SJSA1 (cell line): ENCODE data around the gene ACTL10. TPM values are rescaled to one million over a fixed set of nuclear protein-coding genes. Genes with fewer than 3 reads are reported as not detected.
"Not testable (repeated sequence)": the region's sequence is repeated elsewhere in the genome, so short reads cannot be mapped to it uniquely, and the experiment has no call there.

Experiments
- DNase-seq, 2 experiments: peaks; one replicate each; pipeline ENCODE4 v3.0.0-alpha.2; 2015 to 2020; ENCODE audit warnings: low spot score in 2 of 2, low read depth in 1 of 2
- H3K27ac ChIP-seq: fragments of 250-450 bp; sonication (Bioruptor Pico); 2 replicates; pipeline ENCODE4 v1.5.1; 2020; ENCODE audit warnings: mild to moderate bottlenecking, moderate library complexity
- H3K27me3 ChIP-seq: fragments of 250-450 bp; sonication (Bioruptor Pico); replicated peaks from 2 replicates; pipeline ENCODE4 v1.5.1; 2020; ENCODE audit warnings: mild to moderate bottlenecking, moderate library complexity
- H3K36me3 ChIP-seq: fragments of 250-450 bp; sonication (Bioruptor Pico); 2 replicates; pipeline ENCODE4 v1.5.1; 2020; ENCODE audit warnings: mild to moderate bottlenecking
- H3K4me1 ChIP-seq: fragments of 250-450 bp; sonication (Bioruptor Pico); replicated peaks from 2 replicates; pipeline ENCODE4 v1.6.1; 2021; ENCODE audit warnings: mild to moderate bottlenecking
- H3K4me3 ChIP-seq: fragments of 250-450 bp; sonication (Bioruptor Pico); 2 replicates; pipeline ENCODE4 v1.5.1; 2020; ENCODE audit warnings: mild to moderate bottlenecking
- H3K9me3 ChIP-seq: fragments of 250-450 bp; sonication (Bioruptor Pico); replicated peaks from 2 replicates; pipeline ENCODE4 v1.5.1; 2020; ENCODE audit warnings: mild to moderate bottlenecking
- total RNA-seq: library from RNA; depleted of rRNA; stranded (reverse); fragments of >200 nt; shearing (Covaris generic); gene quantifications from 2 replicates; pipeline ENCODE4 v1.2.3, GENCODE V29; 2014

The ACTL10 gene
- total RNA-seq, 1 experiment from 2014 or later: not detected

GRCh38 chr20:33694639-33695012, 27.9 kb downstream of the ACTL10 start:
- peaks cover 12% of the 10 kb centered on the region for H3K4me1 ChIP-seq
- no peak overlapping the region for H3K27ac ChIP-seq
- no peak for DNase-seq

GRCh38 chr20:33696448-33696847, 29.7 kb downstream of the ACTL10 start:
- H3K27ac ChIP-seq: no peak overlapping the region
- H3K36me3 ChIP-seq: no peaks in the 10 kb centered on the region
- H3K27me3 ChIP-seq: no peaks in the 10 kb centered on the region
- no peak overlapping the region for H3K4me3 ChIP-seq
- no peaks in the 10 kb centered on the region for H3K9me3 ChIP-seq
- DNase-seq: no peak
- H3K4me1 ChIP-seq: no peaks in the 10 kb centered on the region

More at GRCh38 chr20:33694639-33695012, 27.9 kb downstream of the ACTL10 start:
- Histone ChIP-seq H3K9me3 (no peaks in the 10 kb centered on the region), H3K36me3 (no peaks in the 10 kb centered on the region), H3K27me3 (no peaks in the 10 kb centered on the region), H3K4me3 (no peak overlapping the region)

- H3K27ac ChIP-seq: no peak overlapping the region
- H3K36me3 ChIP-seq: no peaks in the 10 kb centered on the region
- H3K4me3 ChIP-seq: no peak overlapping the region
- H3K27me3 ChIP-seq: no peaks in the 10 kb centered on the region
- H3K4me1 ChIP-seq: no peaks in the 10 kb centered on the region
- no peaks in the 10 kb centered on the region for H3K9me3 ChIP-seq
- DNase-seq: no peak
Measured at GRCh38 chr20:33697129-33697528, 30.4 kb downstream of the ACTL10 start.

- DNase-seq: not testable (repeated sequence)
Measured at GRCh38 chr20:33698966-33699365, 32.2 kb downstream of the ACTL10 start.

GRCh38 chr20:33700696-33701441, 34.1 kb downstream of the ACTL10 start:
- not testable (repeated sequence) for H3K4me1 ChIP-seq, H3K36me3 ChIP-seq, H3K4me3 ChIP-seq, DNase-seq, H3K9me3 ChIP-seq, H3K27ac ChIP-seq, H3K27me3 ChIP-seq

More at GRCh38 chr20:33698966-33699365, 32.2 kb downstream of the ACTL10 start:
- not testable (repeated sequence) for H3K4me1 ChIP-seq, H3K4me3 ChIP-seq, H3K36me3 ChIP-seq, H3K27ac ChIP-seq, H3K9me3 ChIP-seq, H3K27me3 ChIP-seq

- Histone ChIP-seq H3K27ac (no peak overlapping the region), H3K9me3 (no peaks in the 10 kb centered on the region), H3K36me3 (peaks cover under 1% of the 10 kb centered on the region; the same call in 1 of the 2 replicates), H3K4me3 (no peak overlapping the region), H3K27me3 (no peaks in the 10 kb centered on the region), H3K4me1 (no peaks in the 10 kb centered on the region)
- DNase-seq: no peak
Measured at GRCh38 chr20:33701629-33702450, 35.1 kb downstream of the ACTL10 start.

- H3K4me3 ChIP-seq: no peak overlapping the region
- H3K4me1 ChIP-seq: no peaks in the 10 kb centered on the region
- no peak overlapping the region for H3K27ac ChIP-seq
- no peaks in the 10 kb centered on the region for H3K27me3 ChIP-seq
- H3K9me3 ChIP-seq: no peaks in the 10 kb centered on the region
- no peak for DNase-seq
- H3K36me3 ChIP-seq: peaks cover 9% of the 10 kb centered on the region; the same call in 1 of the 2 replicates
Measured at GRCh38 chr20:33702861-33703260, 36.1 kb downstream of the ACTL10 start.

GRCh38 chr20:33703498-33704137, 36.9 kb downstream of the ACTL10 start:
- no peak for DNase-seq
- Histone ChIP-seq H3K27me3 (no peaks in the 10 kb centered on the region), H3K9me3 (no peaks in the 10 kb centered on the region), H3K4me1 (no peaks in the 10 kb centered on the region), H3K27ac (no peak overlapping the region), H3K4me3 (no peak overlapping the region), H3K36me3 (peaks cover 9% of the 10 kb centered on the region; the same call in 1 of the 2 replicates)

GRCh38 chr20:33704197-33704924, 37.6 kb downstream of the ACTL10 start:
- no peaks in the 10 kb centered on the region for H3K27me3 ChIP-seq
- H3K27ac ChIP-seq: no peak overlapping the region
- no peak for DNase-seq
- H3K4me1 ChIP-seq: no peaks in the 10 kb centered on the region
- no peak overlapping the region for H3K4me3 ChIP-seq
- no peaks in the 10 kb centered on the region for H3K9me3 ChIP-seq
- H3K36me3 ChIP-seq: peaks cover 9% of the 10 kb centered on the region; the same call in 1 of the 2 replicates

GRCh38 chr20:33707668-33708067, 40.9 kb downstream of the ACTL10 start:
- Histone ChIP-seq H3K27me3 (no peaks in the 10 kb centered on the region), H3K4me1 (no peaks in the 10 kb centered on the region)

GRCh38 chr20:33709398-33709797, 42.7 kb downstream of the ACTL10 start:
- Histone ChIP-seq H3K27me3 (no peaks in the 10 kb centered on the region), H3K36me3 (peaks cover 27% of the 10 kb centered on the region), H3K27ac (no peak overlapping the region), H3K4me3 (no peak overlapping the region), H3K9me3 (no peaks in the 10 kb centered on the region), H3K4me1 (no peaks in the 10 kb centered on the region)
- no peak for DNase-seq

More at GRCh38 chr20:33707668-33708067, 40.9 kb downstream of the ACTL10 start:
- no peaks in the 10 kb centered on the region for H3K9me3 ChIP-seq
- DNase-seq: no peak
- H3K4me3 ChIP-seq: no peak overlapping the region
- H3K36me3 ChIP-seq: peaks cover 17% of the 10 kb centered on the region
- H3K27ac ChIP-seq: no peak overlapping the region

- H3K4me1 ChIP-seq: no peaks in the 10 kb centered on the region
- peaks cover 27% of the 10 kb centered on the region for H3K36me3 ChIP-seq
- H3K27me3 ChIP-seq: no peaks in the 10 kb centered on the region
- no peaks in the 10 kb centered on the region for H3K9me3 ChIP-seq
- no peak for DNase-seq
- no peak overlapping the region for H3K4me3 ChIP-seq
- H3K27ac ChIP-seq: no peak overlapping the region
Measured at GRCh38 chr20:33709905-33710541, 43.3 kb downstream of the ACTL10 start.
